Fibroblast of gingiva (primary cell): ENCODE data around the gene CCDC188.

Experiments used
- DNase-seq: peaks from one replicate; pipeline ENCODE4 v3.0.0-alpha.2; 2011; ENCODE audit warnings: low read depth

Gene CCDC188

DNA sequence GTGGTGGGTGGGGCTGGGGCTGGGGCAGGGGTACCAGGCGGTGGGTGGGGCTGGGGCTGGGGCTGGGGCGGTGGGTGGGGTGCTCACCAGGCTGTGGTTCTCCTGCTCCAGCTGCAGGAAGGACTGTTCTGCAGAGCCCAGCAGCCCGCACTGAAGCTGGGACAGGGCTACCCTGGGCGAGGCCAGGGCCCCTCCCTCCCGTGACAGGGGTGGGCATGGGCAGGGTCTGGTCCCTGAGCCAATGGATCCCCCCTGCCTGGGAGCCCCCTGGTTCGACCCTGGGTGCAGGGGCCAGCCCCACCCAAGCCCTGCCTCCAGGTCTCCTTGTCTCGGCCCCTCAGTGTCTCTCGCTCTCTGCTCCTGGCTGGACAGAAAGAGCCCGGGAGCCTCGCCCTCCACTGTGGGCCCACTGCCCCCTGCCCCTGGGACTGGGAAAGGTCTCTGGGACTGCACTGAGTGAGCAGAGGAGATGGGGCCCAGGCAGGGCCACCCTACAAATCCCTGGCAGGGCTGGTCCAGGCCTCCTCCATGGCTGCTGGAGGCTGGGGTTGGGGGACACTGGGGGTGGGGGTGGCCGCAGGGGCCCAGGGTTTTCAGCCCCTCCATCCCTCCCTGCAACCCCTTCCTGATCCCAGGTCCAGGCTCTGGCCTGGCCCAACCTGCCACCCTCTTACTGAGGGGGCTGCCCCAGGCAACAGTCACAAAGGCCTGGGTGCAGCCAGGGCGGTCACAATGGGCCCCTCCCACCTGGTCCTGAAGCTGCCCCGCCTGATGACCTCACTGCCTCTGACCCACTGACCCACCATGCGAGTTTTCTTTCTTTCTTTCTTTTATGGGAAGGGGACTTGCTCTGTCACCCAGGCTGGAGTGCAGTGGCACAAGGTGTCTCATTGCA is at the start of gene CCDC188:
Gene CCDC188, minus strand, starts transcription at position 675 of the 895 bp plus-strand sequence. Its CDS starts 69 bp downstream, at position 606.
- no peak for DNase-seq

DNA sequence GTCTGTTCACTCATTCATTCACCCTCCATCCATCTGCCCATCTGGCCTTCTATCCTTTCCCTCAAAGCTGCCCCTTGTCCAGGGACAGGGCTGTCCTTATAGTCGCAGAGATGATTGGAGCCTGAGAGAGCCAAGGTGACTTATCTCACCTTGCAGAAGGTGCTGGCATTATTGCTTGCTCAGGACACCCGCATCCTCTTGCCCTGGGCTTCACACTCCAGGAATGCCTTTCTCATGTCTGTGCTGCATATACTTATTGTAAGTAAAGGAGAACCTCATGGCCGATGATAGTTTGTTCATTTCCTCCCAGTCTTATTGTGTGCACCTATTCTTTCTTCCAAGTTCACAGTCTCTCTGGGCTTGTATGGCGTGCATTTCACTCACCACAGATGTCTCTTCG is 49.1 kb upstream of the CCDC188 start:
- DNase-seq: no peak

DNA sequence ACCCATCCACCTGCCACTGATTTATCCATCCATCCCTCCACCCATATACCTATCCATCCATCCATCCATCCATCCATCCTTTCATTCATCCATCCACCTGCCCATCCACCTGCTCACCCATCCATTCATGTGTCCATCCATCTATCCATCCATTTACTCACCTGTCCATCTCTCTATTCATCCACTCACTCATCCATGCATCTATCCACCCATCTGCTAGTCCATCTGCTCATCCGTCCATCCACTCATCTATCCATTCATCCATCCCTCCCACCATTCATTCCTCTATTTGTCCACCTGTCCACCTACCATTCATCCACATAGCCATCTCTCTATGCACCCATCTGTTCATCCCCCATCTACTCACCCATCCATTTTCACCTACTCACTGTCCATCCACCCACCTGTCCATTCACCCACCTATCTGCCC is 48.6 kb upstream of the CCDC188 start:
- DNase-seq: no peak

DNA sequence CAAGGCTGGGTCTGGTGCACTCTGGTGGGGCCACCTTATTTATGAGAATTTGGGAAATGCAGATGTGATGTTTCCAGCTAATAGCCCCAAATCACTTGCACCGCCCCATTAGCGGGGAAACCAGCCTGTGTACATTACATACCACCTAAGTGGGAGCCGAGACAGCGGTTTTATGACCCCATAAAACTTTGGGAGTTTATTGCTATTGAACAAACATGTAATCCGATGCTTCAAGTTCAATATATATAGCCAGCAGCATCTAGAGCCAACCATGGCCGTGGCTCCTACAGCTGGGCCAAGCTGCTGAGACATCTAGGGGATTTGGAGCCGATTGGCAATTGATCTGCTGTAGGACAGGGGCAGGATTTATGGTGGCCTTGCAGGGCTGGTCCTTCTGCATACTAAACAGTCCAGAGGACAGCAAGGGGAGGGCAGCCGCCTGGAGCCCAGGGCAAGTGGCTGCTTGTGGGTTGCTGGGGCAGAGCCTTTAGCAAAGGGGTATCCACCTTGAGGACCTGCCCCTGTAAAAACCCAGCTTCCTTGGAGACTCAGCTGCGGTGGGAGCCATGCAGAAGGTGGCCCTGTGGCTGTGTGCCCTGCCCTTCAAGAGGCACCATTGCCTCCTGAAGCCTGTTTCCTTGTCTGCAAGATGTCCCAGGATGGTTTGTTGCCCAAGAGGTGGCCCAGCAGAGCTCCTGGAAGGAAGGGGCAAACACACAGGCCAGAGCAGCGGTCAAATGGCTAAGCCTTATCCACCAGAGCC is 47.9 kb upstream of the CCDC188 start:
- no peak for DNase-seq

DNA sequence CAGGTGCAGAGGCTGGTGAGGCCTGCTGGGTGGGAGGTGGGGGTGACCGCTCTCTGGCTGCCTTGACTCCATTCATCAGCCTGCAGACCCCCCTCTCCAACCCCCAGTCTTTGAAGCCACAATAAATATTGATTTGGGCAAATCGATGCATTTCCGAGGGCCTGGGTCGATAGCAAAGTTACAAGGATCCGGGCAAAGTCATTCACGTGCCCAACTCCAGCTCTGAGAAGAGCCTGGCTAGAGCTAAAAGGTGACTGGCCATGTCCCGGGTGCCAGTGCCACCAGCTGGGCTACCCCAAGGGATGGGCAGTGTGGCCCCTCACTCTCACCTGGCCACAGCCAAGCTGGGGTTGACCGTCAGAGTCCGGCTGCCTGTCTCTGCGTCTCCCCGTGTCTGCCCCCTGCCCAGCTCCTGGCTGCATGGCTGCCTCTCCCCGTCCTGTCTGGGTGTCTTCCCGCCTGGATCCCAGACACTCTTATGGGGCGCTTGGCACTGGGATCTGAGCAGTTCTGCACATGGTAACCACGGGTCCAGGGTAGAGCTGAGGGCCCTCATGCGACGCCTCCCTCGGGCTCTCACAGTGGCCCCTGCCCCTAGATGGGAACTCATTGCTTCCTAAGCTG is 46.7 kb upstream of the CCDC188 start:
- no peak for DNase-seq

DNA sequence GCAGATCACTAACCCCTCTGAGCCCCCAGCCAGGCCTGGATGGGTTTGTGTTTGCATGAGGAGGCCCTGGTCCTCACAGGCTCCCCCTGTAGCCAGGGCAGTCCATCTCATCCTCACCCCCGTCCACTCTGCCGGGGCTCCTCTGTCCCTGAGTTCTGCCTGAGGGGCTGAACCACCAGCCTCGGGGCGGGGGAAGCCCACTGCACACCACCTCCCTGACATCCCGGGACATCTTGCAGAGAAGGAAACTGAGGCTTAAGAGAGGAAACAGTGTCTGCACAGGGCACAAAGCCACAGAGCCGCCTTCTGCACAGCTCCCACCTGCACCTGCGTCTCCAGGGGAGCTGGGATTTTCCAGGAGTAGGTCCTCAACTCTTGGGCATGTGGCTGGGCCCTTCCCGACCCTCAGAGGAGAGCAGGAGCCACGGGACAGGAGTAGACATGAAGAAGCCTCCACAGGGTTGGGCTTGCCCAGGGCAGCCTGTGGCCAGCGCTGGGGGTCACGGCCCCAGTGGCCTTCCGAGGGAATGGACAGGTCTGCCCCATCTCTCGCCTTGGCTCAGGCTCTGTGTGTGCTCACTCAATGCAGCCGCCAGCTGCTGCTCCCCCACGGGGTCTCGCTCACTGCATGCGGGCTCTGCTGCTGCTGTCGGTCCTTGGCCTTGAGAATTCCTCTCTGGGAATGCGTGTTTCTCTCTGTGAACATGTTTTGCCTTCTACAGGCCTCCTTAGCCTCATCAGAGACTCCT is 45.4 kb upstream of the CCDC188 start:
- DNase-seq: no peak

DNA sequence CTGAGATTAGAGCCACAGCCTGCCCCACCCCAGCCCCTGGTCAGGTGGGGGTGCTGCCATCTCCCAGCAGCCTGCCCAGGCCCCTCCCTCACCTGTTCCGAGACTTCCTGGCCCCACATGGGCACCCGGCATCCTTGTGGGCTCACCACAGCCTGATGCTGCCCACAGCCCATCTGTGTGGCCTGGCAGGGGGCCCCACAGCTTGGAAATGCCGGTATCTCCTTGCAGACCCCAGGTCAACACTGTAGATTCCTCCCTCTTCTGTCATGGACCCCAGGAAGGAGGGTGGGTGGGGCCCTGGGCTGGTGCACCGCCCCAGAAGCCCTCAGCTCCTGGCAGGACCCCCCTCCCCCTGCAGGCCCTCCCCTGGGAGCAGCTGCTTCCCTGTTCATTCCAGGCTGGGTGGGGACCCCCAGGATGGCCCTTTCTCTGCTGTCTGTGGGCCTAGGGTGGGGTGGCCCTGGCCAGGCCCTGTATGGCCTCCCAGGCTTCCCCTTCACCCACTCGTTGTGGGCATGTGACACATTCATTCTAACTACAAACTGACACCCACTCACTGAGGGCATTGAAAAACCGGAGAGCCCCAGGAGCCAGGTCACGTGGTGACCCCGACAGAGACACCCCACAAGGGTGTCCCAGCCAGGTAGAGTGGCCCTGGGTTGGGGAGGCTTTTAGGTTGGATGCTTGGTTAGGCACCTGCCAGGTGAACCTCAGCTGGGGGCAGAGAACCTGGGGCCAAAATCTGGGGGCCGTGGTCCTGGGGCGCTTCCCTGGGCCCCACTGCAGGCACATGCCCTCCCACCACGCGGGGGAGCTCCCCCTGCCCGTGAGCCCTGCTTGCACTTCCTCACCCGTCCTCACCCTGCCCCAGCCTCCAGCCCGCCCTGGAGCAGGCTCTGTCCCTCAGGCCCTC is 44.1 kb upstream of the CCDC188 start:
- no peak for DNase-seq

DNA sequence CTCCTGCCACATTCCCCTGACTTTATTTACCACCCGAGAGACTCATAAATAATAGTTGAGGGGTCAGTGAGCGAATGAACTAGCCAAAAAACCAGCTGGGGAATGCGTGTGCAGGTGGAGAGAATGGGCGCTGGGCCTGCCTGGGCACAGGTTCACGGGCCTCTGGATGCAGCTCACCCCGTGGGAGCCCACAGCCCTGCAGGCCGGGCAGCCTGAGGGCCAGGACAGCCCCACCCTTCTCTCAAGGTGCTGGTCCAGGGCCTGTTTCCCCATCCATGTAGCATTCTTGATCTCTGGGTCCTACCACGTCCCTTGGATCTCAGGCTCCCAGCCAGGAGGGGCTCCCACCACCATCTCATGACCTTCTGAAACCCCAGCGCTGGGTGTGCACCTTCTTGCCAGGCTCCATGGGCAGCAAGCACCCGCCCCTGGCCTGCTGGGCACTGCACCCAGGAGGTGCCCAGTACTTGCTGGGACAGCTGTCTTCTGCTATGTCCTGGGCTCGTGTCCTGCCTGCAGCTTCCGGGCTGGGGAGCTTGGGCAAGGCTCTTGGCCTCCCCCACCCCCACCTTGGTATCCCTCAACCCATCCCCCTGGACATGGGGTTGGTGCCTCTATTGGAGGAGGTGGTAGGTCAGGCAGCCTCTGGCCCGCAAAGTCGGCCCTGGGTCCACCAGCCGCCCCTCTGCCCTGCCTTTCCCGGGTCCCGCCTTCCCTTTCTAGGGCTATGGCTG is 43.1 kb upstream of the CCDC188 start:
- no peak for DNase-seq

DNA sequence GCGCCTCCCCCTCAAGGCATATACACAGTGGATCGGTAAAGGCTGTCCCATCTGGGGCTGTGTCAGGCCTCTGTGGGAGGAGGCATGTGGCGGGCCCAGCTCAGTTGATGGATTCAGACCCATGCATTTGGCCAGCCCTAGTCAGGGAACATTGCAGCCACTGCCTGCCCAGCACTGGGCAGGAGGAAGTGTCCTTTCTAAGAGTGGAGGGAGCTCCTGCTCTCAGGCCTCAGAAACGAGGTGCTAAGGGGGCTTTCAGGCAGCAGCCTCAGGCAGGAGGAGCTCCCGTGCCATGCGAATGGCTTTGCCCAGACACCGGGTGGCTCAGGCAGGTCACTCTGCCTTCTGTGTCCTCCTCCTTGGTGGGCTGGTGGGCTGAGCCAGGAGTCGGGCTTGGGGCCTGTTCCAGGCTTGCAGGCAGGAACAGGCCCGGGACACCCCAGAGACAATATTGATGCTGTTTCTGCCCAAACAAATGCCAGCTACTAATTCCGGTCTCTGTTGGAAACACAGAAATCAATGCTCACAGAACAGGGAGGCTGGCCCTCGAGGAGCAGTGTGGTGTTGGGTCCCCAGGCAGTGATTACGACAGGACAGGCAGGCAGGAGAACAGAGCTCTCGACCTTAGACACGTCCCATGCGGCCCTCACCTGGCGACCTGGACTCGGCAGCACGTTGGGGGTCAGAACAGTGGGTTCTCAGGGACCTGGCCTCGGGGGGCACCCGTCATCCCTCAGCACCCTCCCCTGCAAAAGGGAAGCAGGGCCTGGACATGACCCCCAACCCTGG is 42.3 kb upstream of the CCDC188 start:
- no peak for DNase-seq

DNA sequence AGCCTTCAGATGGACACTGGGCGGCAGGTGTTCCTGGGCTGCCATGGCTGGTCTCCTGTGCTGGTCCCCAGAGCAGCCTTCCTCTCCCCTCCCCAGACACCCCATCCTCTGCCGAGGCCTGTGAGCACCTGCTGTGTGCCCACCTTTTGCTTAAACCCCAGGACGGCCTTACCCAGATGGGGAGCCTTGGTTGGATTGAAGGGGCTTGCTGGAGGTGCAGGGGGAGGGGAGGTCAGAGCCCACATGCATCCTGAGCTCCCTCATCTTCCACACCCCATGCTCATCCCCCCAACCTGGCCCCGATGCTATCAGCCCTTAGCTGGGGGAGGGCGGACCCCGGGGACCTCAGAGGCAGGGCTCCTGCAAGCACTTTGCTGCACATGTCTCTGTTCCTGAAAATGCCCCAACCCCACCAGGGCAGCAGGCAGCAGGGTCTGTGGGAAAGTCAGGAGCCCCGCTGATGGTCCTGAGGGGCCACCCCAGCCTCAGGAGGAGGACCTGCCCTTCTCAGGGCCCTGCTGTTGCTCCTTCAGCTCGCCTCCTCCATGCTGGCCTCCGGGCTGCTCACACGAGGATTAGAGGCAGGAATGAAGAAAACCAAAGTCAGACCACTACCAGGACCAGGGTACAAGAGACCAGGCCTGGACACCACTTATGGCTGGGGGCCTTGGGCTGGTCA is 41.6 kb upstream of the CCDC188 start:
- DNase-seq: no peak

DNA sequence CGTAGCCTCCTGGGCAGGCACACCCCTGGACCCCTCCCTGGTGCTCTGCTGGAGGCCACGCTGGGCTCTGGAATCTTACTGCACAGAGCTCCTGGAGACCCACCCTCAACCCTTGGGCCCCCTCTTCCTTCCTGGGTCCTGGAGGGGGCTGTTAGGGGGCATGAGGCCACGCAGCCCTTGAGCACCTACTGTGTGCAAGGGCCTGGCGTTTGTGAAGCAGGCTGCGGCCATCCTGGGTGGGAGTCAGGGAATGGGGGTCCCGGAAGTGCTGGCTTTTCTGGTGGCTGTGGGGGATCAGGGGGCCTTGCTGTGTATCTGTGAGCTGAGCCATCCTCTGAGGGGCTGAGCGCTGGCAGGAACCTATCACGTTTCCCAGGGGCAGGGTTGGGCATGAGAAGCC is 40.9 kb upstream of the CCDC188 start:
- DNase-seq: no peak

DNA sequence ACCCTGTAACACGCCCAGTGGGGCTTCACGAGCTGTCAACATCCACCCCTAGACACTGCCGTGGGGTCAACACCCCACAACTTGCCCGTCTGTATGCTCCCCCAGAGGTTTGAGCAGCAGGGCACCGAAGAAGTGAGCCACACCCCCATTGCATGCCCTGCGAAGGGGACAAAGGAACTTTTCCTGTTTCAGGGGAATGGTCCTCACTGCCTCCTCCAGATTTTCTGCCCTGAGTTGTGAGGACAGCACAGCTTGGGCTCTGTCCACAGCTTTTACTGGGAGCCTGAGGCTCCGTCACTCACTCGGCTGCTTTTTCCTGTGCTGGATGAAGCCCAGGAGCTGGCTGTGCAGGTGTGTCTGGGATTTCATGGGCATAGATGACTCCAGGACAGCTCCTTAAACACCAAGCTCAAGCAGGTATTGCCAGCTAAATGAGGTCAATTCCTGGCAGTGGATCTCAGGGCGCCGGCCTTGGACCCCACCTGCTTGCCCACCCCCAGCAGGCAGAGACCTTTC is 40.2 kb upstream of the CCDC188 start:
- no peak for DNase-seq

DNA sequence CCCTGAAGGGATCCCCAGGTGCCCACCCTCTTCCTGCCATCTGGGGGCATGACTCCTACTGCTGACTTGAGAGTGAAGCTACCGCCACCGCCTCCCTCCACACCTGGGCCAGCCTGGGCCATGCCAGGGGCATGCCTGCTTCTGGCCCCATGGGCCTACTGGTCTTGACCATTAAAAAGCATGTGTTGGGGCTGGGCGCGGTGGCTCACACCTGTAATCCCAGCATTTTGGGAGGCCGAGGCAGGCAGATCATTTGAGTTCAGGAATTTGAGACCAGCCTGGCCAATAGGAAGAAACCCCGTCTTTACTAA is 37.7 kb upstream of the CCDC188 start:
- DNase-seq: no peak

DNA sequence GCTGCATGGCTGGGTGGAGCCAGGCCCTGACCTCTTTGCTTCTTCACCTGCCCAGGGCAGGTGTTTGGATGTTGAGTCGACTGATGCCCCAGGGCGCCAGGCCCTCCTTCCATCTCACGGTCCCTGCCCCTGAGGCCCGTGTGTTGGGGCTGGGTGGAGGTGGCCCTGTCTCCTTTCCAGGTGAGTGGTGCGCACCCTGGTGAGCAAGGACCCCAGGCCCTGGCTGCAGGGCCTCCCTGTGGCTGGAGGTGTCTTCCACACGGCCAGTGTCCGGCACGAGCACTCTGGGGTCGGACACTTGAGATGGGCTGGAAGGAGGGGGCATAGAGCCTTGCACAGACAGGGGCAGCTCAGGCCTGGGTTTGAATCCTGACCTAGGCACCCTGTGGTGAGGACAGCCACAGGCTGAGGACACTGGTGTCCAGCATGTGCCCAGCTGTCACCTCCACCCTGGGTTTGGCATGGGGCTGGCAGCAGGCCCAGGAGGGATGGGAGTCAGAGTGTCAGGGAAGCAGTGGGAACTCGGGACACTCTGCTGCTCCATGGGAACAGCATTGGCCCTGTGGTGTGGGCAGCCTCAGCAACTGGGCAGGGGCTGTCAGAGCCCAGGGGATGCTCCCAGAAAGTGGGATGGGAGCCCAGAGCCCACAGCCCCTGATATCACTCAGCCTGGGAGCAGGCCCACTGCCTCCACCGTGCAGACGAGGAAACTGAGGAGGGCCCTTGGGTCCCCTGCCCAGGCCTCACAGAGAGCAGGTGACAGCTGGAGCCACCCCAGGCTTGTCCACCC is 37.1 kb upstream of the CCDC188 start:
- no peak for DNase-seq

DNA sequence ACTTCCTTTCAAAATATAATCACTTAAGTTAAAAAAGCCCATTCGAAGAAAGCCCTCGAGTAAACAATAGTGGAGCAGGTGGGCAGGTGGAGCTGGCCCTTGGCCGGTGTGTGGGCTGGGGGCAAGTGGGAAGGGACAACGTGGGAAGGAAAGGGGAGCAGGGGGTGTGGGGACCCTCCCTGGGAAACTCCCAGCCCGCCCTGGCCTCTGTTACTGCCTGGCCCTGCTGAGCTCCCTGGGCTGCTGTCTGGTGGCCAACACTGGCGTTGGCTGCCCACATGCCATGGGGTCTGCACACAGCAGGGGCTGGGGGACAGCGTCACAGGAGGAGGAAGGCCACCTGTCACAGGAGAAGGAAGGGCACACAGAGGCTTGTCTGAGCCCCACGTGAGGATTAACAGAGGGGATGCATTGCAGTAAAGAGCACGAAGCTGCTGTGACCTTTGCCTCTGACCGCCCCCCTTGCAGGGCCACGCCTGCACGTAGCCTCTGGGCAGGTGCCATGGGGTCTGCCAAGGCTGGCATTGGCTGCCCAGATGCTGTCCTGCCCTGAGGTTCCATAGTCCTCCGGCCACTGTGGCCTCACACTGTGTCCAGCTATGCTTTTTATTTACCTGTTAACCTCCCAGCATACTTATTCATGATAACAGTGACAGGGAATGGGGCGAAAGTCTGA is 36.2 kb upstream of the CCDC188 start:
- DNase-seq: no peak

DNA sequence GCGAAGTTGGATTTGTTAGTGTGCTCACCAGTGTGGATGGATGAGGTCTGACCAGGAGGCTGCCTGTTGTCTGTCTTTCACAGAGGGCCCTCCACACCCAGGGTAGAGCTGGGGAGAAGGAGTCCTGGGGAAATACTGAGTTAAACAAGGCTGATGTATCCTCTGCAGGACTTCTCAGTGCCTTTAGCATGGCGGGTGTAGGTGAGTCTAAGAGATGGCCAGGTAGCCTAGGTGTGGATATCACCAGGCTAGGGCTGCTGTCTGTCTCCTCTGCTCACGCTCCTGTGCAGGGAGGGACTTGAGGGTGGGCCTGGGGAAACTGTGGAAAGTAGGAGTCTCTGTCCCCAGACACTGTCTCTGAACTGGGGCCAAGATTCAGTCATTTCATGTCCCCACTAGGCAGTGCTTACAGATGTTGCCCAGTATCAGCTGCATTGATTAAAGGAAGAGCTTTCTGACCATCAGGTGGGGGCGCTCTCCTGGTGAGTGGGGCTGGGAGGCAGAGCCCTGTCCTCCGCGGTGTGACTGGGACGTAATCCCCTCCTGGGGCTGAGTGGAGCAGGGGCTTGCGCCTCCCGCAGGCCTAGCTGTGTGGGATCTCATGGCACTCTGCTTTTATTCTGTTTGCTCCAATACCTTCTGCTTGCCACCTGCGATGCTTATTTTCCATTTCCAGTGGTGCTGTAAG is 35.5 kb upstream of the CCDC188 start:
- no peak for DNase-seq

DNA sequence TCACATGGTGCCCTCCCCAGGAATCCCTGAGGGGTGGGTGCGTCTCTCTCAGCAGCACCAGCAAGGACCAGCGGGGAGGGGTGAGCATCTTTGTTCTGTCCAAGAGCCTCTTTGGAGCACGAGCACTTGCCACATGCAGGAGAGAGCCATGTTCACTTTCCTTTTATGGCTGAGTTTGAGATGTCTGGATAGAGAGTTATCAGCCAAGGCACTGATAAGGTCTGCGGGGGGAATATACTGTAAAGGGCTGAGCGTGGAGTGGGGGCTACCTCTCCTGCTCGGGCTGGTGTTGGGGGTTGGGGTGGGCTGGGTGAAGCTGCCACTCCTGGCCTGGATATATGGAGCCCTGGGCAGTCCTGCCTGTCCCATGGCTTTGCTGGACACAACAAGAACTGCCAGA is 34.9 kb upstream of the CCDC188 start:
- no peak for DNase-seq
